Fibroblast of skin of abdomen (primary cell): ENCODE results near the gene COL18A1.
"Not testable (repeated sequence)": the region's sequence is repeated elsewhere in the genome, so short reads cannot be mapped to it uniquely, and the experiment has no call there.

Experiments
- DNase-seq: peaks from one replicate; pipeline ENCODE4 v3.0.0-alpha.2; 2013

The COL18A1 gene

GRCh38 chr21:45496151-45496967 lies 91.4 kb downstream of the COL18A1 start:
- no peak for DNase-seq

DNA sequence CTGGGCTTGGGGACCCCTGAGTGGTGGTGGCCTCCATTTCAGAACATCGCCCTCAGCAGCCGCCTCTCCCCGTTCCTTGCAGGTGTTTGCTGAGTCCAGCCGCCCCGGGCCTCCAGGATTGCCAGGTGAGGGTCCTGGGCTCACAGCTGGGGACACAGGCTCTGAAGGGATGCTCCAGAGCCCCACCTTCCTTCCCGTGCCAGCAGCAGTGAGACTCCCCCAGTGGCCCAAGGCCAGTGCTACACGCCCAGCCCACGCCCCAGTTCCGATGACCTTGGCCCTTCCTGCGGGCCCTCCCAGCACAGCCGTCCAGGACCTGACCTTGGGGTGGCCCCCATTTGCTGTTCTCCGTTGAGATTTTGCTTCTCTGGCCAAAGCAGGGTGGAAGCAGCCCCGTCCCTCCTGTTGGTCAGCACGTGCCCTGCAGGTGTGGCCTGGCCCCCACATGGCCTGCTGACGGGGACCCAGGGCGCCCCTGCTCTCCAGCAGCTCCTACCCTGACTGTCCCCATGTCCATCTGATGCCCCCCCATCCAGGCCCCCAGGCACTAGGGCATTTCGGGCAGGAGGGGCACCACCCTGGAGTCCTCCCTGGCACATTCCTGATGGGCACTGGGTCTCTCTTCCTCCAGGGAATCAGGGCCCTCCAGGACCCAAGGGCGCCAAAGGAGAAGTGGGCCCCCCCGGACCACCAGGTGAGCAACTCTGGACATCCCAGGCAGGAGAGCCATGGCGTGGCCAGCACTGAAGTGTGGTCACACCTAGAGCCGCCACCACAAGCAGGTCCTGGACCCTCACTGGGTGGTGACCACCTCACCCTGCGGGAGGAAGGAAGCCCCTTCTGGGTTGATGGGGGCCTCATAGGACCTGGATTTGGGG lies 92.2 kb downstream of the COL18A1 start:
- DNase-seq: no peak

DNA sequence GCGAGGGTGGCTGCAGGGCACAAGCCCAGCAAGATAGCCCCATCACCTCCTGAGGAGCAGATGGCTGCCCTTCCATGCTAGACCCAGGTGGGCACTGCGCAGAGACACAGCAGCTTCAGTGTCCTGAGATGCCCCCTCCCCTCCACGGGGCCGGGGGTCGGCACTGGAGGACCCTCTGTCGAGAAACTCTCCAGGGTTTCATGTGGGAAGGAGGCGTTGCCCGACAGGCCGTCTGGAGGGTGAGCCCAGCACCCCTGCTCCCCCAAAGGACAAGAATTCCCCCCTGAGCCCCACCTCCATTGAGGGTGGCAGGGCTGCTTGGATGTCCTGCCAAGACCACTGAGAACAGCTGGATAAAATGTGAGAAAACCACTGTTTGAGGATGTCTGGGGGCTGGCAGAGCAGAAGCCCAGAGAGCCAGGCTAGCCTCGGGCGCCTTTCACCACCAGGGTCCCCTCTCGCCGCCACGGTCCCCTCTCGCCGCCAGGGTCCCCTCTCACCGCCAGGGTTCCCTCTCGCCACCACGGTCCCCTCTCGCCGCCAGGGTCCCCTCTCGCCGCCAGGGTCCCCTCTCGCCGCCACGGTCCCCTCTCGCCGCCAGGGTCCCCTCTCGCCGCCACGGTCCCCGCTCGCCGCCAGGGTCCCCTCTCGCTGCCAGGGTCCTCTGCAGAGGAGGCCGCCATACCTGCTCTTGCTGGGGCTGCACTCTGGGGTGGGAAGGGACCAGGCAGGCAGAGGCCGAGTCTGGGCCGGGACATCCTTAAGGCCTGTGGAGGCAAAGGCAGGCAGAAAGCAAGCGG lies 93.1 kb downstream of the COL18A1 start:
- DNase-seq: no peak

DNA sequence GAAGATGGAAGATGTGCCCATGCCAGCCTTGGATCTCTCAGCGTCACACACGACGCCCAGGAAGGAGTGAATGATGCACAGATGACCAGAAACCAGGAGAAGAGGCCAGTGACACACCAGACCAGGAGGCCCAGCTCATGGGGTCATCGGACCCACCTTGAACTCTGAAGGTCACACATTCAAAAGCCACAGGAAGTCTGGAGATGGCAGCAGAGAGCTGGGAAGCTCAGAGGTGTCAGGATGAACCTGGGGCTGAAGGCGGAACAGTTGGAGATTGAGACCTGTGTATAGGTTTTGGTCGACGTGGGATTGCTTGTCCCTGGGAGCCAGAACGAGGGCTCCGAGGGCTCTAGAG lies 93.7 kb downstream of the COL18A1 start:
- DNase-seq: no peak

GRCh38 chr21:45499201-45499750 lies 94.3 kb downstream of the COL18A1 start:
- no peak for DNase-seq

DNA sequence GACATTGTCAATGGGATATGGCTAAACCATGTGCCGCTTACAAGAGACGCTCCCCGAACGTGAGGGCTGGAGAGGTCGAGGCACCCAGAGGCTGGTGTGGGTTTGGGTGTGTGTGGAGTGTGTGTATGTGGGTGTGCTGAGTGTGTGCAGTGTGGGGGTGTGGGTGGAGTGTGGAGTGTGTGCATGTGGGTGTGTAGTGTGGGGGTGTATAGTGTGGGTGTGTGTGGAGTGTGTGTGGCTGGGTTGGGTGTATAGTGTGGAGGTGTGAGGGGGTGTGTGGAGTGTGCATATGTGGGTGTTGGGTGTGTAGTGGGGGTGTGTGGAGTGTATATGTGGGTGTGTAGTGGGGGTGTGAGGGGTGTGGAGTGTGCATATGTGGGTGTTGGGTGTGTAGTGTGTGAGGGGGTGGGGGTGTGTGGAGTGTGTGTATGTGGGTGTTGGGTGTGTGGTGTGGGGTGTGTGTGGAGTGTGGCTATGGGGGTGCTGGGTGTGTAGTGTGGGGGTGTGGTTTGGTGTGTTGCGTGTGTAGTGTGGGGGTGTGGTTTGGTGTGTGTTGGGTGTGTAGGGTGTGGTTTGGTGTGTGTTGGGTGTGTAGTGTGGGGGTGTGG lies 95.1 kb downstream of the COL18A1 start:
- no peak for DNase-seq

DNA sequence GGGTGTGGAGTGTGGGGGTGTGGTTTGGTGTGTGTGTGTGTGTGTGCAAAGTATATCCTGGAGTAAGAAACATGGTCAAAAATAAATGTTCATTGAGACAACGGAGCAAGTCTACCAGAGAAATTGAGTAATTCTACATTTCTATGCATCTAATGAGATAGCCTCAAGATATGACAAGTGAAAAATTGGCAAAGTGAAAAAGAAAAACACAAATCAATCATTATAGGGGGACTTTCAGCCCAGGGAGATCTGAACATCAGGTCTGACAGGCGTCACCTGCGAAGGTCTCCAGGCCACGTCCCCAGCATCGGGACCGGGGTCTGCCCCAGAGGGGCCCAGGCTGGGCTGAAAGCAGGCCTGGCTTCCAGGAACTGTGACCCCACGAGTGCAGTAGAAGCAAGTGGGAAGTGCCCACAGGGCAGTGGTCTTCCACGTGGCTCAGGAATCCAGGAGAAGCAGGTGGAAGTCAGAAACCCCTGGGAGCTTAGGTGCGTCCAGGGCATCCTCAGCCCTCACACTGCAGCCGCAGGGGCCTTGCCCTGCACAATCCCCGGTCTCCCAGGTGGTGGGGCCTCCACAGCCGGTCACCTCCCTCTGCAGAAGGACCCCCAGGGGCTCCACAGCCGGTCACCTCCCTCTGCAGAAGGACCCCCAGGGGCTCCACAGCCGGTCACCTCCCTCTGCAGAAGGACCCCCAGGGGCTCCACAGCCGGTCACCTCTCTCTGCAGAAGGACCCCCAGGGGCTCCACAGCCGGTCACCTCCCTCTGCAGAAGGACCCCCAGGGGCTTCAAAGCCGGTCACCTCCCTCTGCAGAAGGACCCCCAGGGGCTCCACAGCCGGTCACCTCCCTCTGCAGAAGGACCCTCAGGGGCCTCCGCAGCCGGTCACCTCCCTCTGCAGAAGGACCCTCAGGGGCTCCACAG lies 96.4 kb downstream of the COL18A1 start:
- DNase-seq: not testable (repeated sequence)

DNA sequence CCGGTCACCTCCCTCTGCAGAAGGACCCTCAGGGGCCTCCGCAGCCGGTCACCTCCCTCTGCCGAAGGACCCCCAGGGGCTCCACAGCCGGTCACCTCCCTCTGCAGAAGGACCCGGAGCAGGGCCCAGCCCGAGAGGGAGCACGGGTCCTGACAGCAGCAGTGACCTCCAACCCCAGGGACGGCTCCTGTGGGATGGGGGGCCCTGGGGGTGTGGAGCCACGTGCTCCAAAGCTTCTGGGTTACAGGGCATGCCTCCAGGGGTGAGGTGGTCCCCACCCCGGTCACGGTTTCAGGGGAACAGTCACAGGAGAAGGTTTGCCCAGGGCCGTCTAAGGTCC lies 97.0 kb downstream of the COL18A1 start:
- no peak for DNase-seq

GRCh38 chr21:45502600-45502999 lies 97.6 kb downstream of the COL18A1 start:
- DNase-seq: no peak

GRCh38 chr21:45503226-45503625 lies 98.3 kb downstream of the COL18A1 start:
- DNase-seq: not testable (repeated sequence)

GRCh38 chr21:45504021-45504515 lies 99.1 kb downstream of the COL18A1 start:
- DNase-seq: no peak

DNA sequence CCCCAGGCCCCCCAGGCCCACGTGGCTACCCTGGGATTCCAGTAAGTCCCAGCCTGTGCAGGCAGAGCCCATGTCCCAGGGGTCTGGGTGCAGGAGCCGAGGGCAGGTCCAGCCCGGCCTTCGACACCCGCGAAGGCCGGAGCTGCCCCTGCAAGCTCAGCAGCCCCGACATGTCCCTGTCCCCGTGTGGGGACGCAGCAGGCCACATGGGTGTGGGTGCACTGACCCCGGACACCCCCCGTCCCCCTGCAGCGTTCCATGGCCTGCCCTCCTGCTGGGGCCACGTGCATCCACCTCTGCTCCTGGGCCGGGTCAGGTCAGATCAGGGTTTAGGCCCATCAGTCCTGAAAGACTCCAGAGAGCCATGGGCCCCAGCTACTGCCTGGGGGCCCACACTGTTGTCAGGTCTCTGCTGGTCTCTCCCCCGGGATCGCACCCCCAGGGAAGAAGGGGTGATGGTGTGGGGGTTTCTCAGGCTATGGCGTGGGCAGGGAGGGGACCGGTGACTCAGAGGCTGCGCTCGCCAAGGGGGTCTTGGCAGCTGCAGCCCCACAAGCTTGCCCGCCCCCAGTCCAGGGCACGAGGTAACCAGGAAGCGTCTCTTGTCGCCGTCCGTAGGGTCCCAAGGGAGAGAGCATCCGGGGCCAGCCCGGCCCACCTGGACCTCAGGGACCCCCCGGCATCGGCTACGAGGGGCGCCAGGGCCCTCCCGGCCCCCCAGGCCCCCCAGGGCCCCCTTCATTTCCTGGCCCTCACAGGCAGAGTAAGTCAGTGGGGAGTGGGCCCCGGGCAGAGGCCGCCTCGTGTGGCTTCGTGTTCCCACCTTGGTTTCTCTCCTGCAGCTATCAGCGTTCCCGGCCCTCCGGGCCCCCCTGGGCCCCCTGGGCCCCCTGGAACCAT lies 99.8 kb downstream of the COL18A1 start:
- no peak for DNase-seq

GRCh38 chr21:45505416-45506021 lies 100.6 kb downstream of the COL18A1 start:
- no peak for DNase-seq

DNA sequence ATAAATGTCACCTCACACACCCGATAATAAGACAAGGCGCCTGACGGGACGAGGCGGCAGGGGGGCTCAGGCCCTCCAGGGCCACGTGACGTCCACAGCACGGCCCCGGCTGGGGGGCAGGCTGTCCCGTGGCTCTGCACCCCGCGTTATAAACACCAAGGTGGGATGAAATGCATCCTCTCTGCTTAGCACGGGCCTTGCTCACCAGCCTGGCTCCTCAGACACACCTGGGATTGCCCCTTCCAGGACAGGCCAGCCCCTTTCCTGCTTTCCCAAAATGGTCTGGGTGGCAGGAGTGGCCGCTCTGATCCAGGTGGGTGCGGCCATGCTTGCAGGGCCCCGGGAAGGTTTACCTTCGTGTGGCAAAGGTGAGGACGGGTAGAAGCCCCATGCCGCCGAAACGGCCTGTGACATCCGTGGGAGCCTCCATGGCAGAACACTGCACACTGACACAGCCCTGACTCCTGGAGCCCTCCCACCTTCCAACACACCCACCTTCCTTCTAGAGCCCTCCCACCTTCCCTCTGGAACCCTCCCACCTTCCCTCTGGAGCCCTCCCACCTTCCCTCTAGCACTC lies 101.4 kb downstream of the COL18A1 start:
- DNase-seq: no peak

GRCh38 chr21:45506836-45507522 lies 102.0 kb downstream of the COL18A1 start:
- no peak for DNase-seq

- no peak for DNase-seq
Observed at GRCh38 chr21:45507523-45507875, 102.5 kb downstream of the COL18A1 start.

DNA sequence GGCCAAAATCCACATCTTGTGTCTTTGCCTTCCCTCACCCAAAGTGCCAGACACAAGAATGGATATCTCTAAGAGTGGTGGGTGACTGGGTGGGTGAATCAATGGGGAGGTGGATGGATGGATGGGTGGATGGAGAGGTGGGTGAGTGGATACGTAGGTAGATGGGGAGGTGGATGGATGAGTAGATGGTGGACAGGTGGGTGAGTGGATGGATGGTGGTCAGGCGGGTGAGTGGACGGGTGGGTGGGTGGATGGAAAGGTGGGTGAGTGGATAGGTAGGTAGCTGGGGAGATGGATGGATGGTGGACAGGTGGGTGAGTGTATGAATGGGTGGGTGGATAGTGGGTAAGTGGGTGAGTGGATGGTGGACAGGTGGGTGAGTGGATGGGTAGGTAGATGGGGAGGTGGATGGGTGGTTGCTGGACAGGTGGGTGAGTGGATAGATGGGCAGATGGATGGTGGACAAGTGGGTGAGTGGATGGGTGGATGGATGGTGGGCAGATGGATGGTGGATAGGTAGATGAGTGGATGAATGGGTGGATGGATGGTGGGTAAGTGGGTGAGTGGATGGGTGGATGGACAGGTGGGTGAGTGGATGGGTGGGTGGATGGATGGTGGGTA lies 103.0 kb downstream of the COL18A1 start:
- no peak for DNase-seq
